Amniotic stem cell (primary cell): ENCODE results near the gene RPS6KL1.
A peak's percentile ranks its signal among the peaks of the same experiment; 100 is the strongest.

Experiments used
- DNase-seq: peaks from one replicate; lab custom pipeline; 2025; lab: John Stamatoyannopoulos, UW

RPS6KL1 gene

DNA sequence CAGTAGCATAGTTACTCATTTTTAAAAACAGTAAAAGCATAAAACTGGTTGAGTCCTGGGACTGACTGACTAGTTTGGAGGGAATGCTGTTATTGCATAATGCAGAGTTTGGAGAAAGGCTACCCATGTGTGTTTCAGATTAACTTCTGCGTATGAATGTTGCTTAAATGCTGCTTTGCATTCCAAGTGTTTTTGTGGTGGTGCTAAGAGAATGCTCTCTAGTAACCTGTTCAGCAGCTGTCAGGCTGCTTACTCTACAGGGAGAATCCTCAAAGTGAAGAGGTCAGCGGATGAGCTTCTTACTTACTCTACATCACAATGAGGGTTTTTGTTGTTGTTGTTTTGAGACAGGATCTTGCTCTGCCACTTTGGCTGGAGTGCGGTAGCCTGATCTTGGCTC lies 37.1 kb downstream of the RPS6KL1 start:
- DNase-seq, result peak; percentile 82

DNA sequence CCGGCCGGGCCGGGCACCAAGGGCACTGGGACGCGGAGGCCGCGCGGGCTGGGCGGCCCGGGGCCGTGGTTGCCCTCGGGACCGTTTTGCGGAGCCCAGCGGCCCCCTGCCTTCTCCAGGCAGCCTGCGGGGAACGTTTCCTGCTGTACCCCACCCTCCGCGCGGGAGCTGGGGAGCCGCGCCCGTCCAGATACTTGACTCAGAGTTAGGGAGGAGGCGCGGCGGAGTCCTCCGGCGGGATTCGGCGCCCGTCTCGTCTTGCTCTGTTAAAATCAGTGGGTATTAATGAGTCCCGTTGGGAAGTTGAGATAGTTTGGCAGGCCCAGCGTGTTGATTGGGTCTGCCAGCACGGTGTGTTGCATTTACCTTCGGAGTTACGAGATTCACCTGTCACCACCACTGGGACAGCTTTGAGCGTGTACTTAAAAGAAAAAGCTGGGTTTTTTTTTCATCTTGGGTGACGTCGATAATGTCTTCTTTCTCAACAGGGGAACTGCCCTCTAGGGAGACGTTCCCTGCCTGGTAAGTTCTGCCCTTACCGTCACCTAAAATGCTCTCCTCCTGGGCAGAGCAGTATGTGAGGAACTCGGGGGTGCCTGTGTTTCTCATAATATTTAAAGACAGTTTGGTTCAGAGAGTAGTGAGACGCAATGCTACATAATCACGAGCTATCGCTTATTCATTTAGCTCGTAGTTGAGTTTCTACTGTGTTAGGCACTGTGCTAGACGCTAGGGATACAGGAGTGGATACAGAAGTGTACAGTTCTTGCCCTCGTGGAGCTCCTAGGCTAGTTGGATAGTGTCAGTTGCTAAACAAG lies 40.7 kb downstream of the RPS6KL1 start:
- DNase-seq, result peak; percentile 34

GRCh38 chr14:74881431-74882102 lies 41.5 kb downstream of the RPS6KL1 start, which contains the start of gene DLST:
Gene DLST (plus strand): TSS chr14:74881916. CDS start chr14:74881954, 38 bp downstream.
- peak; percentile 59 for DNase-seq

GRCh38 chr14:74879427-74880182 lies 43.5 kb downstream of the RPS6KL1 start:
- DNase-seq, result no peak

DNA sequence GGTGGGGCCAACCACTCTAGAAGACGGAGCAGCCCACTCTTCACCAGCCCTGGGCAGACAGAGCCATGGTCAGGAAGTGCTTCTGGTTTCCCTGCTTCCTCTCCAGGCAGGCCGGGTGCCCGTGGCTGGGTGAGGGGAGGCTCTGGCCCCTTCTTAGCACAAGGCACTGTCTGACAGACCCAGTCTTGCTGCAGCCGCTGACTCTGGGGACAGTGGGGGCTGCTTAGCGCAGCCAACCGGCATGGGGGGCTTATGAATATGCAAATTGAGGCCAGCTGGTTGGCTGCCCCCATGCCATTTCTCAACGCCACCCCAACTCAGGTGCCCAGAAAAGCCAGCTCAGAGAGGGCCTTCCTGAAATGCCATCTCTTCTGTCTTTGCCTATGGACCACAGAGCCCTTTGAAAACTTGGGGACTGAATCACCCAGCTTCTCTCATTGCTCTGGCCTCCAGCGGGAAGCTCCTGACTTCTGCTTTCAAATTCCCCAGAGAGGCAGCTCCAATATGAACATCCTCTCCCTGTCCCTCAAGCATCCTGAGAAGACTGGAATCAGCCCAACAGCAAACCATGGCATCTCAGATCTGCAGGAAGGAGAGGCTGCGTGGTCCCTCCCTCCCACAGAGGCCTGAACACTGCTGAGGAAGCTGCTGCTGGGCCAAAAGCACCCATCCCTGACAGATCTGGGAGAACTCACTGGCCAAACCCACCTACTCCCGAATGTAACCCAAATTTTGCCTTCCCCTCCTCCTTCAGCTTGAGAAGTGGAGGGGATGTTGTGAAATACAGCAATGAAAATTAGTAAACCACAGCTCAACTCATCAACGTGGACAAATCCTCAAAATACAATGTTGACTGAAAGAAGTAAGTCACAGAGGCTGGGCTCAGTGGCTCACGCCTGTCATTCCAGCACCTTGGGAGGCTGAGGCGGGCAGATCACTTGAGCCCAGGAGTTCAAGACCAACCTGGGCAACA lies 46.8 kb downstream of the RPS6KL1 start, which contains the start of gene PROX2:
TSS of gene PROX2 (minus strand) at position 205 of the 973 bp plus-strand sequence. CDS start 12,311 bp downstream, outside the sequence.
- no peak for DNase-seq

DNA sequence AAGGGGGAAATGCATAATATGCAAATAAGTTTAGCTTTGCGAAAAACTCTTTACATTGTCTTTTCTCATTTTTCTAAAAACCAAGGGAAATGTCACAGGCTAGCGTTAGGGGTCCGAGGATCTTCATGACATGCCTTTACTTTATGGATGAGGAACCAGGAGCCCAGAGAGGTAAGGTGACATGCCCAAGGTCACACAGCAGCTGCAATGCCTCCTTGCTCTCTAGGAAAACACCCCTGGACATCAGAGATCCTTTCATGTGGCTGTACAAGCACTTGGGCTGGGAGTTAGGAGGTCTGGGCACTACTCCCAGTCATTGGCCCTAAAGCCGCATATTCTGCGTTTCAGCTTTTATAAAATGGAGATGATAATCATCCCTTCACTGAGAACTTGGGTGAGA lies 47.9 kb downstream of the RPS6KL1 start:
- DNase-seq, result no peak

- DNase-seq, result no peak
Measured at GRCh38 chr14:74871819-74872218, 51.2 kb downstream of the RPS6KL1 start.

DNA sequence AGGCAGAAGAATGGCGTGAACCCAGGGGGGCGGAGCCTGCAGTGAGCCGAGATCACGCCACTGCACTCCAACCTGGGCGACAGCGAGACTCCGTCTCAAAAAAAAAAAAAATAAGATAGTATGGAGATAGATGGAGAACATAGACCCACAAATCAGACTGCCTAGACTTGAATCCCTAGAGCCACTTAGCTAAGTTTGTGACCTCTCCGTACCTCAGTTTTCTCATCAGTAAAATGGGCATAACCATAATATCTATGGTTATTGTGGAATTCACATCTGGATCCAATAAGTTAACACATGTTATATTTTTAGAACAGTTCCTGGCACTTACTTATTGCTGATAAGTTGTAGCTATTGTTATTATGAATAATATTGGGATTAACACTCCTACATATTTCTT lies 54.3 kb downstream of the RPS6KL1 start:
- no peak for DNase-seq

- no peak for DNase-seq
Measured at GRCh38 chr14:74867673-74868072, 55.4 kb downstream of the RPS6KL1 start.

DNA sequence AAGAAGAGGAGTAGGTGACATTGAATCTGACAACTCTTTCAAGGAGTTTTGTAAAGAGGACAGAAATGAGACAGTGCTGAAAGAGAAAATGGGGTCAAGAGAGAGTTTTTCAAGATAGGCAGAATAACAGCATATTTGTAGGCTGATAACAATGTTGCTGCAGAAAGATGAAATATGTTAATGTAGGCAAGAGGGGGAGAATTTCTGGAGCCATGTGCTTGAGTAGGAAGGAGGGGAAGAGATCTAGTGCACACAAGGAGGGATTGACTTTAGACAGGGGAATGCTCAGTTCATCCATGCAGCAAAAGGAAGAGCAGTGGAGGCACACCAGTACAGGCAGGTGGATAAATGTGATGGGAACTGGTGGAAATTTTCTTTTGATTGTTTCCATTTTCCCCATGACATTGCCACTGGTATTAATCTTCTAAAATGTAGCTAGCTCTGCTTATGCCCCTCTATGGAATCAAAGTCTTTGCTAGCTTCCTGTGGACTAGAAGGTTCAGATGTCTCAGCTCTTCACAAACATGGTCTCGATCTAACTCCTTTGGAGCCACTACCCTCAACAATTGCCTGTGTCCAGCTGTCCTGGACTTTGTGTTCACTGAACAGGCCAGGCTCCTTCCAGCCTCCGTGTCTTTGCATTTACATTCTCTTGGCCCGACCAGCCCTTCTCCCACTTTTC lies 56.2 kb downstream of the RPS6KL1 start:
- DNase-seq, result no peak

DNA sequence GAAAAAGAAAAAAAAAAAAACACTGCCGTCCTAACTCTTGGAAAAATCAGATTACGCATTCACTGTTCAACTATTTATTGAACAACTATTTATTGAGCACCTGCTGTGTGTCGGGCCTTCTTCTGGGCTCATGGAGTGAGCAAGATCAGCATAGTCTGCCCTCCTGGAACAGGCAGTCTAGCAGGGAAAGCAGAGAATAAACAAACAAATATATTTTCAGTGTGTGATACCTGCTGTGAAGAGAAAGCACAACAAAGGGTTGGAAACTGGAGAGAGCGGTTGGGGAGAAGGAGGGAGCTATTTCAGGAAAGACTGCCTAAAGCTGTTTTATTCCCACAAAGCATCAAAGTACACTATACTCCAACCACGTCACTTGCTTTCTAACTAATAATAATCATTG lies 57.9 kb downstream of the RPS6KL1 start:
- no peak for DNase-seq

- DNase-seq, result no peak
Measured at GRCh38 chr14:74864198-74864597, 58.9 kb downstream of the RPS6KL1 start.

DNA sequence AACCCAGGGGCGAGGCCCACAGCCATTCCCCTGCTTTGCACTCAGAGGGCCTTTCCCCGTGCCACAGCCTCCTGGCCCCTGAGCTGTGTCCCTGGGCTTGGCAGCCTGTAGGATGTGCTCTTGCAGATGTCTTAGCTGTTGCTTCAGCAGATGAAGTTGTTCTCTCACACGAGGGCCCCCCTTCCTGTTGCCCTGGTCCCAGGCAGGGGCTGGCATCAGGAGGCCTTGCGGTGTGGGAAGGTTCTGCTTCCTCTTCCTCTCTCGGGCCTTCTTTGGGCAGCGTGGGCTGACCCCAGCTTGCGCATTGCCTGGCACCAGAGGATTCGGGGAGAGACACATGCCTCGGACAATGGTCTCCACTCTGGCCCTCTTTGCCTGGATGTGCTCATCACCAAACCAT lies 59.8 kb downstream of the RPS6KL1 start:
- DNase-seq, result no peak

- DNase-seq, result no peak
Measured at GRCh38 chr14:74861734-74862090, 61.3 kb downstream of the RPS6KL1 start.

DNA sequence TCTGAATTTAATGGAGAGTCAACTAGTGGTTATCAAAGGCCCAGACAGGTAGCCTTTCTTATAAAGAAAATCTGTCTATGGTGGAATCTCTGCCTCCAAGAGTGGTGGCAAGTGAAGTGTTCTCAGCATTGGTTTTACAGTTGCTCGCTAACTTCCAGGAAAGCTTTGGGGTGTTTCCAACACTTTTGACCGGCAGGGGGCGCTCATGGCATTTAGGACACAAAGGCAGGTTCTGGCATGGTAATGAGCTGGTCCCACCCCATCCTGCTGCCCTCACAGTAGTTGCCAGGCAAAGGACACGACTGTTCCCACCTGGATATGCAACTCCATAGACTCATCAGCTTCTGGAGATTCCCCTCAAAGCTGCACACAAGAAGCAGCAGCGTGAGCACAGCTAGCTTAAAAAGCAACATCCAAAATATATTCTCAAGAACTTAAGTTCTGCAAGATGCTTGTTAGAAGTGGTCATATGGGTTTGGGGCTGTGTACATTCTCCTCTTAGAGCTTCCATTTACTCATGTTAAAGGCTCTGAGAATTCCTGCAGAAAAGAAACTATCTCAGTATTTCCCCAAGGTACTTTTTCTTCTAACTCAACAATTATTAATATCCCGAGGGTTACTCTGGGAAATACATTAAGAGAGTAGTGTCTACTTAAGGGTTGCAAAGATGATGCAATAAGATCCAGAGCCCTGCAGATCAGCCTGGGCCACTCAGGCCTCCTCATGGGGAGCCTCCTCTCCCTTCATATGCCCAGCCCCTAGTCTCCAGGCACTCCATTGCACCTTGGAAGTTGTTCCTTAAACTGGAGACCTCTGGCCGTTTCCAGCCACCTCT lies 61.9 kb downstream of the RPS6KL1 start:
- peak; percentile 69 for DNase-seq

GRCh38 chr14:74859757-74860552 lies 63.1 kb downstream of the RPS6KL1 start:
- DNase-seq, result no peak

DNA sequence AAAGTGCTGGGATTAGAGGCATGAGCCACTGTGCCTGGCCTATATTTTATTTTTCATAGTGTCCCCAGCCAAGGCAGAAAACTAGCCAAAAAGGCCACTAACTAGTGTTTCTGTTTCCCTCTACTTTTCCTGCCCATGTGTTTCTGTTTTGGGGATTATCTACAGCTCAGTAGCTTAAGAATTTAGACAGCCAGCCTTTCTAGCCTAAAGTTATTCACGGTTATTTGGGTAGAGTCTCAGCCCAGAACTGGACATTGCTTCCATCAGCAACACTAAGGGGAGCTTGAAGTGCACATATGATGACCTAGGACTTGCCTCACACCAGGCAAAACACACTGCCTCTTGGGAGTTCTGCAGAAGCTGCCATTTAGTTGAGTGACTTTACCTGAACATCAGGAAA lies 65.0 kb downstream of the RPS6KL1 start:
- DNase-seq, result no peak

GRCh38 chr14:74856366-74856765 lies 66.7 kb downstream of the RPS6KL1 start:
- no peak for DNase-seq

DNA sequence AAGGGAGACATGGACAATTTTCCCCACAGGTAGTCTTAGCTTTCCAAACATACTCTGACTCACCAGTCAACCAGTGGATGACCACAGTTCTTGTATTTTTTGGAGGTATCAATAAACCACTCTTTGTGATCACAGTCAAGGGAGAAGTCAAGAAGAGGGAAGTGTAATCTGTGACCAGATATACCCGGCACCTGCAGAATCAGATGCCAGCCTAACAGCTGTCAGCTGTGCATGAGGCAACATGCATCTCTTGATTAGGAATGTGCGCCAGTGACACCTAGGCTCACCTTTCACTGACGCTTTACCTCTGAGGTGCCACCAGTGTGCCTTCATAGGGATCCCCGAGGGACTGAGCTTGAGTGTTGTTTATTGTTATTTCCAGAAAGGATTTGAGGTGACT lies 67.1 kb downstream of the RPS6KL1 start:
- no peak for DNase-seq
